Hepatocyte (in vitro differentiated cells): ENCODE data around the gene MTX3.

Experiments used
- EZH2phosphoT487 ChIP-seq: fragments of 200-600 bp; sonication (generic); IDR thresholded peaks from one replicate; pipeline ENCODE4 v1.6.1; 2018; ENCODE audit warnings: antibody characterized with exemption, mild to moderate bottlenecking, low read depth, moderate library complexity; ENCODE audit not compliant: unreplicated experiment, severe bottlenecking
- TF ChIP-seq, protein P1 (sequence below): fragments of 200-600 bp; sonication (generic); IDR thresholded peaks from 2 replicates; pipeline ENCODE4 v1.5.1; 2016; ENCODE audit warnings: antibody characterized with exemption, mild to moderate bottlenecking; ENCODE audit not compliant: poor library complexity

DNA sequence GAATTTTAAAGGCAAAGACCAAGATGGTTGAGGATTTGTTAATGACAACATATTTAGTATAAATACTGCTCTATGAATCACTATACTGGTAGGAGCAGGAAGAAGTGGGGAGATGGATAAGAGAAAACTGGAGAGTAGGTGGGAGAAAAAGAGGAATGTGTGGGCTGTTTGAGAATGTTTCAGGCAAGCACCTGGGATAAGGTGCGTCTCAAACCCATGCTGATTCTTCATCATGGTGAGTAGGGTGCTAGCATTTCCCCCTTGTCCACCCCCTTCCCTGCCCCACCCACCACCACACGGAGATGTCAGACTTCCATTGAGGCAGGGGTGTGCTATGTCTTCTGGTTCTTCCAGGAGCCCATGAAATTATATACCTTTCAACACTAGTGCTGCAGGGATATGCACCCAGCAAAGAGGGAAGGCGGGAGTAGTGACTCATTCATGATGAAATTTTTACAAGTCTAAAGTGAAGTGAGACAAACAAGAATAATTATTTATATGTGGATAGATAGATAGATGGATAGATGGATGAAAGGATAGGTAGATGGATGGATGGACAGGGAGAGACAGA is 54.3 kb downstream of the MTX3 start:
- TF ChIP-seq, protein P1, sequence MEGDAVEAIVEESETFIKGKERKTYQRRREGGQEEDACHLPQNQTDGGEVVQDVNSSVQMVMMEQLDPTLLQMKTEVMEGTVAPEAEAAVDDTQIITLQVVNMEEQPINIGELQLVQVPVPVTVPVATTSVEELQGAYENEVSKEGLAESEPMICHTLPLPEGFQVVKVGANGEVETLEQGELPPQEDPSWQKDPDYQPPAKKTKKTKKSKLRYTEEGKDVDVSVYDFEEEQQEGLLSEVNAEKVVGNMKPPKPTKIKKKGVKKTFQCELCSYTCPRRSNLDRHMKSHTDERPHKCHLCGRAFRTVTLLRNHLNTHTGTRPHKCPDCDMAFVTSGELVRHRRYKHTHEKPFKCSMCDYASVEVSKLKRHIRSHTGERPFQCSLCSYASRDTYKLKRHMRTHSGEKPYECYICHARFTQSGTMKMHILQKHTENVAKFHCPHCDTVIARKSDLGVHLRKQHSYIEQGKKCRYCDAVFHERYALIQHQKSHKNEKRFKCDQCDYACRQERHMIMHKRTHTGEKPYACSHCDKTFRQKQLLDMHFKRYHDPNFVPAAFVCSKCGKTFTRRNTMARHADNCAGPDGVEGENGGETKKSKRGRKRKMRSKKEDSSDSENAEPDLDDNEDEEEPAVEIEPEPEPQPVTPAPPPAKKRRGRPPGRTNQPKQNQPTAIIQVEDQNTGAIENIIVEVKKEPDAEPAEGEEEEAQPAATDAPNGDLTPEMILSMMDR: no peak
- no peak for TF ChIP-seq EZH2phosphoT487
